Stimulated activated naive CD8-positive, alpha-beta T cell treated with anti-CD3 and anti-CD28 coated beads, Interleukin-15, amount 100 ng/mL, for 72 hours (primary cell): ENCODE results near the gene KLHL24.
"Not testable (repeated sequence)": the region's sequence is repeated elsewhere in the genome, so short reads cannot be mapped to it uniquely, and the experiment has no call there.

ENCODE experiments used
- ATAC-seq: fragments of 150-1000 bp; cut with Tn5 transposase; 2 replicates; pipeline ENCODE4 v1.10.0; 2021; ENCODE audit warnings: mild to moderate bottlenecking, moderate library complexity
- DNase-seq, 2 donors: peaks; one replicate each; pipeline ENCODE4 v3.0.0; 2021 to 2022
- H3K27ac Mint-ChIP-seq, 2 donors: one replicate each; pipeline ENCODE4 v1.8.0; 2022; ENCODE audit warnings: mild to moderate bottlenecking in 2 of 2, mixed read lengths in 2 of 2, moderate library complexity in 2 of 2
- H3K27me3 Mint-ChIP-seq: one replicate; pipeline ENCODE4 v1.8.0; 2022; ENCODE audit warnings: mixed read lengths
- H3K4me1 Mint-ChIP-seq: one replicate; pipeline ENCODE4 v1.8.0; 2022; ENCODE audit warnings: mild to moderate bottlenecking, mixed read lengths
- H3K4me3 Mint-ChIP-seq, 2 donors: one replicate each; pipeline ENCODE4 v1.8.0; 2022; ENCODE audit warnings: mild to moderate bottlenecking in 2 of 2, mixed read lengths in 2 of 2, moderate library complexity in 1 of 2
- H3K9me3 Mint-ChIP-seq, 2 donors: one replicate each; pipeline ENCODE4 v1.8.0; 2022; ENCODE audit warnings: mixed read lengths in 2 of 2

Gene KLHL24

DNA sequence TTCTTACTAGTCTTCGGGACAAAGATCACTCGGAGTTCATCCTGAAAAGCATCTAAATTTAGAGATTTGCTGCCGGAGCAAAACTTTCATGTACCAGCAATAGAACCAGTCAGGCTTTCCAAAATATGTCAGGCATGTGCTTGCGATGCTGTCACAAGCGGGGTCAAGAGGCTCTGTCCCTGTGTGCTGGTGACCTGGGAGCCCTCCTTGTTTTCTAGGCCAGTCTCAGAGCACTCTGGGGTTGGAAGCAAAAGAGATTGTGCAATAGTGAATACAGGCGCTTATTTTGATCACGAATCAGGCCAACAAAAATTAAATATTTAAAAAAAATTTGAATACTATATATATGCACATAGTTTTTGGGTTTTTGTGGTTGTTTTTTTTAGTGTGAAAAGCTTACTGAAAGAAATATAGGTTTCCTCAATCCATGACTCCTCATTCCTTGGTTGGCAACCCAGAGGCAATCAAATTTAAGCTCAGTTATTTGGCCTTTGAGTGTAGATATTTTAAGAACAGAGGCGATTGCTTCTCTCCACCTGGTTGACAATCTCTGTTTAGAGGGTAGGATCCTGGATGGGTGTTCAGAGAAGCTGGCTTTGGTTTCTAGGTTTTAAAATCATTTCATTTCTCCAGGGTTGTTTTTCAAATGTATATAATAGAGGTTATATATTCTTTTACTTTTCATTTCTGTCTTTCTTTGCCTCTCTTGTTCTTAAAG is 8.4 kb upstream of the KLHL24 start:
- no peak overlapping the region for H3K27ac Mint-ChIP-seq
- H3K4me3 Mint-ChIP-seq: no peak overlapping the region
- H3K9me3 Mint-ChIP-seq: no peaks in the 10 kb centered on the region
- ATAC-seq: no peak
- H3K27me3 Mint-ChIP-seq: peaks cover 6% of the 10 kb centered on the region
- no peaks in the 10 kb centered on the region for H3K4me1 Mint-ChIP-seq
- no peak for DNase-seq

DNA sequence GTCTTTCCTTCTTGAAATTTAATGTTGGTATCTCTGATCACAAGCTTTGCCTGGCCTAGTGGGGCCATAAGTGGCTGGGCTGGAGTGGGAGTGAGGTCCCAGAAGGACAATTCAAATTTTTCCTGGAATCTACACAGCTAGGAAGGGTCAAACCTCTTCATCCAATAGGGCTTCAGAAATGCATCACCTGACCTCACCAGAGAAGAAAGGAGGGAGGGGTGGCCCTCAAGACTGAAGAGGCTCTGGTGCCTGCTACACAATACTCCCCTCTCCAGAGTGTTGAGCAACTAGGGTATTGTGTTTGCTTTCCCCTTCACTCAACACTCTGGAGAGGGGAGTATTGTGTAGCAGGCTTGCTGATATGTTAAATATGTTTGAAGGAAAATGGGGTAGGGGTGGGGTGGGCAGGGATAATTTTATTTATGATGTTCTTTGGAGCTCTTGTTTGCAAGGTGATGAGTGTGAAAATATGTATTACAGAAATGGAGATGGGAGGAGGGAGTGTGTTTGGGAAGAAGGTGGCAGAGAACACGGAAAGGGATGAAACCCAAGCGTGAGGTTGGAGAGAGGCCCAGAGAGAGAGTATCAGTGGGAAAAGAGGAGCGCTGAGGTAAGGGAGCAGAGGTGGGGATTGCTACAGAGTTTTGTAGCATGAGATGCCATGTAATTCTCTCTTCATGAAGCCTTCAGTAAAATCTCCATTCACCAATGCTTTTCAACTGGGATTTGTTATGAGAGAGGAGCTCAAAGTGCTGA is 5.7 kb upstream of the KLHL24 start:
- Mint-ChIP-seq H3K9me3 (no peaks in the 10 kb centered on the region), H3K4me3 (no peak overlapping the region), H3K4me1 (peaks cover 5% of the 10 kb centered on the region), H3K27ac (no peak overlapping the region), H3K27me3 (peaks cover 6% of the 10 kb centered on the region)
- DNase-seq (no peak), ATAC-seq (no peak)

DNA sequence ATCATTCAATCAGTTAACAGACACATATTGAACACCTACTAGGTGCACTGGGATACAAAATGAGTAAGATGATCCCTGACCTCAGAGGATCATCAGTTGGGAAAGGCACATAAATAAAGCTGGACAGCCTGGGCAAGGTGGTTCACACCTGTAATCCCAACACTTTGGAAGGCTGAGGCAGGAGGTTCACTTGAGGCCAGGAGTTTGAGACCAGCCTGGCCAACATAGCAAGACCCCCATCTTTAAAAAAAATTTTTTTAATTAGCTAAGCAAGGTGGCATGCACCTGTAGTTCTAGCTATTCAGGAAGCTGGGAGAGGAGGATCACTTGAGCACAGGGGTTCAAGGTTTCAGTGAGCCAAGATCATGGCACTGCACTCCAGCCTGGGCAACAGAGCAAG is 3.7 kb upstream of the KLHL24 start:
- H3K4me1 Mint-ChIP-seq: peaks cover 13% of the 10 kb centered on the region
- DNase-seq: no peak
- no peak overlapping the region for H3K27ac Mint-ChIP-seq
- H3K4me3 Mint-ChIP-seq: no peak overlapping the region
- no peak for ATAC-seq
- peaks cover 6% of the 10 kb centered on the region for H3K27me3 Mint-ChIP-seq
- H3K9me3 Mint-ChIP-seq: no peaks in the 10 kb centered on the region

DNA sequence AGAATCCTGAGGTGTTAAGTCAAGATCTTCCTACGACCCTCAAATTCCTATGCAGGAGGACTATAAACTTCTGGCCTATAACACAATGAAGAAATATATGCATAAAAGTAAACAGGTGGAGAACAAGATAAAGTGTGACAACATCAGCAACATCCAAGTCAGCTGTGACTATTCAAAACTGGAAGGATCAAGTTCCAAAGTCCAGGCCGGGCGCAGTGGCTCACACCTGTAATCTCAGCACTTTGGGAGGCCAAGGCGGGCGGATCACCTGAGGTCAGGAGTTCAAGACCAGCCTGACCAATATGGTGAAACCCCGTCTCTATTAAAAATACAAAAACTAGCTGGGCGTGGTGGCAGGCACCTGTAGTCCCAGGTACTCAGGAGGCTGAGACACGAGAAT is 2.7 kb upstream of the KLHL24 start:
- ATAC-seq, H3K27me3 Mint-ChIP-seq, DNase-seq, H3K4me3 Mint-ChIP-seq, H3K9me3 Mint-ChIP-seq, H3K27ac Mint-ChIP-seq: not testable (repeated sequence)
- H3K4me1 Mint-ChIP-seq: peaks cover 23% of the 10 kb centered on the region

DNA sequence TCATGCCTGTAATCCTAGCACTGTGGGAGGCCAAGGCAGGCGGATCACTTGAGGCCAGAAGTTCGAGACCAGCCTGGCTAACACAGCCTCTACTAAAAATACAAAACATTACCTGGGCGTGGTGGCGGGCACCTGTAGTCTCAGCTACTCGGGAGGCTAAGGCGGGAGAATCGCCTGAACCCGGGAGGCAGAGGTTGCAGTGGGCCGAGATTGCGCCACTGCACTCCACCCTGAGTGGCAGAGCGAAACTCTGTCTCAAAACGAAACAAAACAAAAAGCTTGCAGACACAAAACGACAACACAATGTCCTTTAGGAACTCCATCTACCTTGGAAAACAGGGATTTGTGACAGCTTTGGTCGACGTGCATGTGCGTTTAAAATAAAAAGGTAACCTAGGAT is 716 bp upstream of the KLHL24 start:
- Mint-ChIP-seq H3K4me1 (peaks cover 31% of the 10 kb centered on the region), H3K27me3 (no peaks in the 10 kb centered on the region), H3K4me3 (peak overlapping the region; percentile 91 to 97), H3K27ac (peak overlapping the region; percentile 72 to 78), H3K9me3 (no peaks in the 10 kb centered on the region)
- DNase-seq (no peak), ATAC-seq (no peak)

GRCh38 chr3:183635107-183635430 is 354 bp upstream of the KLHL24 start:
- H3K27me3 Mint-ChIP-seq: no peaks in the 10 kb centered on the region
- no peak for ATAC-seq
- no peaks in the 10 kb centered on the region for H3K9me3 Mint-ChIP-seq
- DNase-seq: no peak
- H3K4me1 Mint-ChIP-seq: peaks cover 35% of the 10 kb centered on the region
- H3K4me3 Mint-ChIP-seq: peak overlapping the region; percentile 91 to 97
- peak overlapping the region; percentile 88 to 99 for H3K27ac Mint-ChIP-seq

- H3K4me1 Mint-ChIP-seq: peaks cover 38% of the 10 kb centered on the region
- peak overlapping the region; percentile 91 to 97 for H3K4me3 Mint-ChIP-seq
Observed at GRCh38 chr3:183636221-183637105, 1.0 kb downstream of the KLHL24 start.

DNA sequence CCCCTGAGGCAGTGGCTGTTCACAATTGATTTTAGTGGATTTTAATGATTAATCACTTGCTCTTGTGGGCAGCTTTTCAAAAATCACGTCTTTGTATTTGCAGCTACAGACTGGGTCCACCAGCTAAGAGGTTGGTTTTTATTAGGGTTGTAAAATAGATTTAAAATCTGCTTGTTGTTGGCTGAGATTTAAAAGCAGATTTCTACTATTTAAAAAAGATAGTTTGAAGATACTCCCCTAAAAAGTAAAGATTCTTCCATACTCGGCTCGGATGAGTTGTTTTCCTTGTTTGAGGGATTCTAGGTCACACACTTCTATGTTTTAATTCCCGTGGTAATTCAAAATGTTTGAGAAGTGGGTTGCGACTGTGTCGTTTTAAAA is 1.7 kb downstream of the KLHL24 start:
- no peak for DNase-seq
- ATAC-seq: no peak
- H3K27me3 Mint-ChIP-seq: no peaks in the 10 kb centered on the region
- peaks cover 44% of the 10 kb centered on the region for H3K4me1 Mint-ChIP-seq
- no peaks in the 10 kb centered on the region for H3K9me3 Mint-ChIP-seq
- H3K4me3 Mint-ChIP-seq: peak overlapping the region; percentile 91 to 97
- peak overlapping the region; percentile 93 to 99 for H3K27ac Mint-ChIP-seq

More at GRCh38 chr3:183636221-183637105, 1.0 kb downstream of the KLHL24 start:
- Mint-ChIP-seq H3K27me3 (no peaks in the 10 kb centered on the region), H3K27ac (peak overlapping the region; percentile 93 to 99), H3K9me3 (no peaks in the 10 kb centered on the region)
- DNase-seq: peak; percentile 93 to 95
- ATAC-seq: peak; percentile 86

GRCh38 chr3:183637633-183638032 is 2.2 kb downstream of the KLHL24 start:
- ATAC-seq, H3K9me3 Mint-ChIP-seq, DNase-seq, H3K27me3 Mint-ChIP-seq: not testable (repeated sequence)
- peaks cover 47% of the 10 kb centered on the region for H3K4me1 Mint-ChIP-seq
- peak overlapping the region; percentile 91 to 97 for H3K4me3 Mint-ChIP-seq
- peak overlapping the region in 1 of 2 donors; percentile 99 for H3K27ac Mint-ChIP-seq

- H3K27ac Mint-ChIP-seq: peak overlapping the region in 1 of 2 donors; percentile 6
- DNase-seq: no peak
- H3K4me3 Mint-ChIP-seq: peak overlapping the region; percentile 91 to 97
- no peaks in the 10 kb centered on the region for H3K9me3 Mint-ChIP-seq
- H3K27me3 Mint-ChIP-seq: no peaks in the 10 kb centered on the region
- ATAC-seq: no peak
- peaks cover 47% of the 10 kb centered on the region for H3K4me1 Mint-ChIP-seq
Observed at GRCh38 chr3:183638101-183638852, 2.9 kb downstream of the KLHL24 start.

GRCh38 chr3:183640635-183641034 is 5.2 kb downstream of the KLHL24 start:
- not testable (repeated sequence) for H3K4me3 Mint-ChIP-seq, ATAC-seq, H3K9me3 Mint-ChIP-seq, H3K27me3 Mint-ChIP-seq, DNase-seq, H3K27ac Mint-ChIP-seq
- H3K4me1 Mint-ChIP-seq: peaks cover 51% of the 10 kb centered on the region

DNA sequence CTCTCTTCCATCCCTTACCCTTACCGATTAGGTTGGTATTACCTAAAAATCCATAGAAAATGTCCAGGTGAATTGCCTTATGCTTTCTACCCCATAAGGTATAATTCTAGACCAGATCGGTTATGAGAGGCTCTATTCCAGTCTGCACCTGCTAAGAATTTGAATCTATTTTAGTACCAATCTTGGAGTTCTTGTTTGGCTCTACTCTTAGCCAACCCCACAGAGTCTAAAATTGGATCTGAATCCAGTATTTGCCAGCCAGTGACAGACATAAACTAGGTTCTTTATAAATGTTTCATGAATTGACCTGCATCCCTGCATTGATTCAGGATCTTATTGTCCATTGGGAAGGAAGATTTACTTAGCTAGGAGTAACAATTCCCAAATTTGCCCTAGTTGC is 6.5 kb downstream of the KLHL24 start:
- Mint-ChIP-seq H3K4me1 (peaks cover 56% of the 10 kb centered on the region), H3K4me3 (no peak overlapping the region), H3K27ac (no peak overlapping the region), H3K9me3 (no peaks in the 10 kb centered on the region), H3K27me3 (no peaks in the 10 kb centered on the region)
- DNase-seq (no peak), ATAC-seq (no peak)

GRCh38 chr3:183644244-183644643 is 8.8 kb downstream of the KLHL24 start:
- H3K27me3 Mint-ChIP-seq: no peaks in the 10 kb centered on the region
- H3K27ac Mint-ChIP-seq: no peak overlapping the region
- DNase-seq (no peak), ATAC-seq (no peak)
- peaks cover 42% of the 10 kb centered on the region for H3K4me1 Mint-ChIP-seq
- H3K4me3 Mint-ChIP-seq: no peak overlapping the region
- H3K9me3 Mint-ChIP-seq: no peaks in the 10 kb centered on the region

GRCh38 chr3:183645254-183645653 is 9.8 kb downstream of the KLHL24 start:
- no peak for DNase-seq
- ATAC-seq: no peak

DNA sequence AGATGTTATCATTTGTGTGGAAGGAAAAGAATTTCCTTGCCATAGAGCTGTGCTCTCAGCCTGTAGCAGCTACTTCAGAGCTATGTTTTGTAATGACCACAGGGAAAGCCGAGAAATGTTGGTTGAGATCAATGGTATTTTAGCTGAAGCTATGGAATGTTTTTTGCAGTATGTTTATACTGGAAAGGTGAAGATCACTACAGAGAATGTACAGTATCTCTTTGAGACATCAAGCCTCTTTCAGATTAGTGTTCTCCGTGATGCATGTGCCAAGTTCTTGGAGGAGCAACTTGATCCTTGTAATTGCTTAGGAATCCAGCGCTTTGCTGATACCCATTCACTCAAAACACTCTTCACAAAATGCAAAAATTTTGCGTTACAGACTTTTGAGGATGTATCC is 15.1 kb downstream of the KLHL24 start:
- no peak for ATAC-seq
- Mint-ChIP-seq H3K27ac (no peak overlapping the region), H3K4me1 (peaks cover 7% of the 10 kb centered on the region), H3K4me3 (no peak overlapping the region), H3K9me3 (peaks cover 23 to 26% of the 10 kb centered on the region in 2 donors), H3K27me3 (no peaks in the 10 kb centered on the region)
- DNase-seq: no peak

More at GRCh38 chr3:183645254-183645653, 9.8 kb downstream of the KLHL24 start:
- H3K4me1 Mint-ChIP-seq: peaks cover 34% of the 10 kb centered on the region
- H3K27me3 Mint-ChIP-seq: no peaks in the 10 kb centered on the region
- H3K9me3 Mint-ChIP-seq: peaks cover 0 to under 1% of the 10 kb centered on the region in 2 donors
- no peak overlapping the region for H3K4me3 Mint-ChIP-seq
- no peak overlapping the region for H3K27ac Mint-ChIP-seq
